Activated CD8-positive, alpha-beta memory T cell treated with anti-CD3 and anti-CD28 coated beads for 24 hours (primary cell): ENCODE results near the gene LRRC8D.
"Not testable (repeated sequence)": the region's sequence is repeated elsewhere in the genome, so short reads cannot be mapped to it uniquely, and the experiment has no call there.

Experiments
- DNase-seq: peaks from one replicate; pipeline ENCODE4 v3.0.0-alpha.2; 2020

The LRRC8D gene

DNA sequence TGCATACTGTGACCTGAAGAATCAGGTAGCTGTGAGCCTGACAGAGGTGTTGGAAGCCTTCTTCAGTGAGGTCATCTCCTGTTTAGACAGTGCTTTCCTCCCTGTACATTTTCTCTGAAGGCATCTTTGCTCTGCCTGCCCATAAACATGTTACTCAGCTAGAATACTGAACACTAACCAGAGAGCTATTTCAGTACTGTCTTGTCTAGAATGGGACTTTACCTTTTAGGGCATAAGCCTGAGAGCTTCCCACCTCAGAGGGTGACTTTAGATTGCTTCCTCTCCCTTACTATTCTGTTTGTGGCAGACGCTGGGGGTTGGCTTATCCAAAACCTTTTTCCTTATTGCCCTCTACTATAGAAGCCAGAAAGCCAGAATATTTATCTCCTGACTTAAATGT, 150.8 kb downstream of the LRRC8D start:
- no peak for DNase-seq

DNA sequence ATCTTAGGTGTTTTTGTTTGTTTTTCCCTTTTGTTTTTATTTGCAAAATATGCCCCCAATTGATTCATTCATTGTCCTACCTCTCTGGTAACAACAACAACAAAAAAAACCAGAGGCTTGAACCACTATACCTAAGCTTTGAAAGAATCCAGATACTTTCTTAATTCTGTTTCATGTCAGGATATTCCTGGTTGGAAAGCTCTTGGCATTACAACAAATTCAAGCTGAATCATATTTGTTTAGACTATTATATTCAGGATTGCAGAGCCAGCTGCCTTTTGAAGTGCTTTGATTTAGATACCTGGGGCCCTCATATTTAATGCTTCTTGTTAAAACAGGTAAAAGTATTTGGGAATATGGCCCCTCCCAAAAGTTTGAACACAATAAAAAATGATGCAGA, 151.2 kb downstream of the LRRC8D start:
- no peak for DNase-seq

DNA sequence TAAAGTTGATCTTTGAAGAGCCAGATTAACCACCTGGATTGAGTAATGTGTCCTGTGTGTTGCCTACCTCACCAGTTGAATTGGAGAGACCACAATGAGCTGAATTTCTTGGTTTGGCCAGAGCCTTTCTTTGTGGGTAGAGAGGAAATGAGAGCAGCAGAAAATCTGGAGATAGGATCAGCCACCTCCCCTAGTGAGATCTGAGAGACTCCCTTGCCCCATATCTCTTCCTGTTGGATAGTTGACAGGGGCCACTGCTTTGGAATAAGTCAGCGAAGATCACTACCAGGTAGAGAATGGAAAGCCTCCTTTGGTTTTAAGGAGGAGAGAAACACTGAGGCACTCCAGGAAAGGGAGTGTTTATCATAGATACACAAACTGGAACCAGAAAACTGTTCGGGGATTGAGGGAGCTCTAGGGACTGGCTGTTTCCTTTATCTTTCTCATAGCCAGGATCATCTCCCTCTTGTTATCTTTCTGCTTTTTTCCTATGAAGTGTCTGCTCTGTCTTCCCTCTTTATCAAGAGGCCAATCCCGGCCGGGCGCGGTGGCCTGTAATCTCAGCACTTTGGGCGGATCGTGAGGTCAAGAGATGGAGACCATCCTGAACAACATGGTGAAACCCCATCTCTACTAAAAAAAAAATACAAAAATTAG, 152.8 kb downstream of the LRRC8D start:
- no peak for DNase-seq

DNA sequence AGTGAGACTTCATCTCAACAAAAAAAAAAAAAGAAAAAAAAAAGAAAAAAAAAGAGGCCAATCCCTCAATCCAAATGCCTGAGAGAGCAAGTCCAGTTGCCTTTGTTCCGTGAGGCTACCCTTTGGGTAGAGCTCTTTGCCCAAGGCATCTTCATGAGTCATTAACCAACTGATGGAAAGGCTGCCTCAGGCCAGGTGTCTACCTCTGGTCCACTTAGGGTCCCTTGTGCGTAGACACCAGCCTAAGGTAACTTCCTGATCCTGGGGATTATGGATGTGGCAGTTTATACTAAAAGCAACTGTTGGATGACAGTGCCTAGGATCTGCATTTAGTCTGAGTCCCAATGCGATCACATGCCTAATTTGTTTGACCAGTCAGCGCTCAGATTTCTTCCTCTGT, 153.4 kb downstream of the LRRC8D start:
- DNase-seq, result no peak

DNA sequence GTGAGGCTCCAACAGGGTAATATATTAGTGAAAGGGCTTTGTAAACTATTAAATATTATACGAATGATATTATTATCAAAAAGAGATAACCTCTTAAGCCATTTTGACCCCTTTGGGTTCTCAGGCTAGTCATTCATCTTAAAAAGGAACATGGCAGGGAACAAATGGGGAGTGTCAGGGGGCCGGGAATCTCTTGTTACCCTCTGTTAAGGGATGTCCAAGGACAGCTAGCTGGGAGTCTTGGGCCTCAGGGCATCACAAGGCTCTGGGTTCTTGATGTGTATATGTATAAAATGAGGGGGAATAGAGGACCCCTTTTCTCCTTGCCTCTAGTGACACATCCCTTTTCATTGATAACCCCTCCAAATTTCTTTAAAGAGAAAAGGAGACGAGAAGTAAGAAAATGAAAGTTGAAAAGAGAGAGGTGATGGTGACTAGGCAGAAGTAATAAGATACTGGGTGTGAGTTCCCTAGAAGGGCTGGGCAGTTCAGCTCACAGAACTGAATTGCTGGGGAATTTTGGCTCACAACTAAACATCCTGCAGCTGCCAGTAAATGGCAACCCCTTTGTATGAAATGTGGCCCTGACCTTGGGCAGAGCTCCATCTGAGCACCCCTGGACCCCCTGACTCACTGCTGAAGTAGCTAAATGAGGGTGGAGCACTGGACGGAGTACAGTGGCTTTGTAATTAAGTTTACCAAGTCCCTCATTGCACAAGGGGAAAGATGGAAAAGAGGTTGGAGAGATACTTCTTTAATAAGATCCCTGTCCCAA, 154.1 kb downstream of the LRRC8D start:
- no peak for DNase-seq

DNA sequence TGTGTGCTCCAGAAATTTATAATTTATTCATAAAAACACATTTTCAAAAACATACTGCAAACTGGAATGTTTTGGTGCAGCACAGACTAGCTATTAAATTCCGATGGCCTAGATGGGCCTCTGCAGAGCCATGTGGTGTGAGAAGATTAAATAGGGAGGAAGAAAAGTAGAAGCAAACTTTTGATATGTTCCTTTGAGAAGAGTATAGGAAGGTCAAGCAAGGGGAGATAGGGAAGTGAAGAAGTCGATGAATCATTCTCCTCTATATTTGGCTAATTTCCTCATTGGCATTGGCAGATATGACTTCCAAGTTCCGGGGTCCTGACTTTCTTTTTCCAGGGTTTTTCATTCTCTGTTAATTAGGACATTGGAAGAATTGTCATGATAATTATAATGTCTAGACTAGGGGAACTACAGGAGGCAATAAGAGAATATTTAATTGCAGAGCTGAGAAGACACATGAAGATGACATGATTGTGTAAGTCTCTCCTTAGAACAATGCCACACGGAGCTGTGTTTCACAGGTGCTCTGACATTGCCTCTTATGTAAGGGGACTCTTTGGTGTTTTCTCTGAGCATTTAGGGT, 154.8 kb downstream of the LRRC8D start:
- no peak for DNase-seq

DNA sequence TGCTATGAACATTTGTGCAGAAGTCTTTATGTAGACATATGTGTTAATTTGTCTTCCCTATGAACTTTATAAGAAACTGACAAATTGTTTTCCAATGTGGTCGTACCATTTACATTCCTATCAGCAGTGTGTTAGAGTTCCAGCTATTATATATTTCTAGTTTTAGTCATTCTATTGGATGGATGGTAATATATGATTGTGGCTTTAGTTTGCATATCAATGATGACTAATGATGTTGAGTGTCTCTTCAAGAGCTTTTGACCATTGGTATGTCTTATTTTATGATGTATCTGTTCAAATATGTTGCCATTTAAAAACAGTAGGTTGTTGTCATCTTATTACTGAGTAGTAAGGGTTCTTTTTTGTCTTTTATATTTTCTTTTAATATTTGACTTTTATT, 157.9 kb downstream of the LRRC8D start:
- no peak for DNase-seq

DNA sequence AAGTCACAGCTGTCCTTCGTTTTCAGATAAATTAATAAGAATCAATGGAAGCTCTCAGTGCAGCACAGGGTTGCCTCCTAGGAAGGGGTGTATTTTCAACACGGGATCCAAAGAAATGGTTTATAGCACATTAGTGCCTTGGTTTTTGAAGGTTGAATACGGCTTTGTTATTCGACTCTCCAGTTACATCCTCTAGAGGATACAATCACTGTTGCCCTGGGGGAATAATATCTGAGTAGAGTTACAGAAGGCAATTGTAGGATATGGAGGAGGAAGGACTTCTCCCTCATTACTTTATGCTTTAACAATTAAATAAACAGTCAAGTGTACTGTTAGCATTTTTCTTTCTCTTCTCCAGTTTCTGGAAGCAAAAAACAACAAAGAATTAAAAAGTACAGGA, 159.8 kb downstream of the LRRC8D start:
- DNase-seq, result no peak

DNA sequence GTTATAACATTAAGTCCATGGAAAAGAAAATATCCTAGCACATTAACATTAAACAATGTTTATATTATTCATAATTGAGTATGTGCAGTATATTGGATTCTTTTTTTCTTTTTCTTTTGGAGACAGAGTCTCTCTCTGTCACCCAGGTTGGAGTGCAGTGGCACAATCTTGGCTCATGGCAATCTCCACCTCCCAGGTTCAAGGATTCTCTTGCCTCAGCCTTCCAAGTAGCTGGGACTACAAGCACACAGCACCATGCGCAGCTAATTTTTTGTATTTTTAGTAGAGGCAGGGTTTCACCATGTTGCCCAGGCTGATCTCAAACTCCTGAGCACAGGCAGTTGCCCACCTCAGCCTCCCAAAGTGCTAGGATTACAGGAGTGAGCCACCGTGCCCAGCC, 162.0 kb downstream of the LRRC8D start:
- not testable (repeated sequence) for DNase-seq

DNA sequence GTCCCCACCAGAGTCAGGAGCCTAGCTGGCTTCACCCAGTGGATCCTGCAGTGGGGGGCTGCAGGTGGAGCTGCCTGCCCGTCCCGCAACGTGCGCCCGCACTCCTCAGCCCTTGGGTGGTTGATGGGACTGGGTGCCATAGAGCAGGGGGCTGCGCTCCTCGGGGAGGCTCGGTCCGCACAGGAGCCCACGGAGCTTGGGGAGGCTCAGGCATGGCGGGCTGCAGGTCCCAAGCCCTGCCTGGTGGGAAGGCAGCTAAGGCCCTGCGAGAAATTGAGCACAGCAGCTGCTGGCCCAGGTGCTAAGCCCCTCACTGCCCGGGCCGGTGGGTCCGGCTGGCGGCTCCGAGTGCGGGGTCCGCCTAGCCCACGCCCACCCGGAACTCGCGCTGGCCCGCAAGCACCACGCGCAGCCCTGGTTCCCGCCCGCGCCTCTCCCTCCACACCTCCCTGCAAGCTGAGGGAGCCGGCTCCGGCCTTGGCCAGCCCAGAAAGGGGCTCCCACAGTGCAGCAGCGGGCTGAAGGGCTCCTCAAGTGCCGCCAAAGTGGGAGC, 163.8 kb downstream of the LRRC8D start:
- DNase-seq, result not testable (repeated sequence)

DNA sequence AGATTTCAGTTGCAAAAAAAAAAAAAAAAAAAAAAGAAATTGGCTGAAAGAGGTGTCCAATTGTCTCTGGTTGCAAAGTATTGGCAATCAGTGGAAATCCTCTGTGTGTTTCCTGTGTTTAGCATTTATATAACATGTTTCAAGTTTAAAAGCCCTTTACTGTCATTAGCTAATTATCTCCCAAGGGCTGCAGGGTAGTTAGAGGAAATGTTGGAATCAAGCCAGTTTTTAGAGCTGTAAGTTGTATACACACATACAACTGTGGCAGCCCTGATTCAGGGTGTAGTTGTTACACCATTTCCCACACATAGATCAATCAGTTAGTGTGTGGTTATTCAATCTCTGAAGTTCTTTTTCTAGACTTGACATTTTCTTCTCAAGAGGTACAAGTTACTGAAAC, 165.2 kb downstream of the LRRC8D start:
- no peak for DNase-seq
